Measurements from ENCODE around the gene DPH1.

DPH1 gene

DNA sequence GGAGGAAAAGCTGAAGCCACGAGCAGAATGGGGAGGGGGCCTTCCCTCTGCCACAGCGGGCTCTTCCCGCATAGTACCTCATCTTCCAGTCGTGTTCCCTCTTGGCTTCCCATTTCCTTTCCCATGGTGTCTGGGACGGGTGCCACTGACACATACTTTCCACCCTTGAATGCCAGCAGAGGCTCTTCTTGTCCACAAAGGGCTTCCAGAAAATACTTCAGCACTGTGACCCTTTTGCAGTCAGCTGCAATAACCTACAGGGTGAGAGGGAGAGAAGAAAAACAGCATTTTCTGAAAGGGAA, 55.6 kb downstream of the DPH1 start:
- no peak overlapping the region for H2AFZ ChIP-seq (ENCODE audit: low read length)
- H3F3A ChIP-seq (ENCODE audit: low read depth): no peaks in the 10 kb centered on the region
- H3K9me3 ChIP-seq (ENCODE audit: insufficient read depth, low read depth, low read length): no peaks in the 10 kb centered on the region
- TF ChIP-seq EZH2phosphoT487 (IDR thresholded peaks at IDR 0.05; ENCODE audit: borderline replicate concordance): no peak
- TF ChIP-seq, protein P1, sequence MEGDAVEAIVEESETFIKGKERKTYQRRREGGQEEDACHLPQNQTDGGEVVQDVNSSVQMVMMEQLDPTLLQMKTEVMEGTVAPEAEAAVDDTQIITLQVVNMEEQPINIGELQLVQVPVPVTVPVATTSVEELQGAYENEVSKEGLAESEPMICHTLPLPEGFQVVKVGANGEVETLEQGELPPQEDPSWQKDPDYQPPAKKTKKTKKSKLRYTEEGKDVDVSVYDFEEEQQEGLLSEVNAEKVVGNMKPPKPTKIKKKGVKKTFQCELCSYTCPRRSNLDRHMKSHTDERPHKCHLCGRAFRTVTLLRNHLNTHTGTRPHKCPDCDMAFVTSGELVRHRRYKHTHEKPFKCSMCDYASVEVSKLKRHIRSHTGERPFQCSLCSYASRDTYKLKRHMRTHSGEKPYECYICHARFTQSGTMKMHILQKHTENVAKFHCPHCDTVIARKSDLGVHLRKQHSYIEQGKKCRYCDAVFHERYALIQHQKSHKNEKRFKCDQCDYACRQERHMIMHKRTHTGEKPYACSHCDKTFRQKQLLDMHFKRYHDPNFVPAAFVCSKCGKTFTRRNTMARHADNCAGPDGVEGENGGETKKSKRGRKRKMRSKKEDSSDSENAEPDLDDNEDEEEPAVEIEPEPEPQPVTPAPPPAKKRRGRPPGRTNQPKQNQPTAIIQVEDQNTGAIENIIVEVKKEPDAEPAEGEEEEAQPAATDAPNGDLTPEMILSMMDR (conservative IDR thresholded peaks at IDR 0.05; ENCODE audit: low read length): no peak
- H3K4me2 ChIP-seq (ENCODE audit: low read depth, low read length, poor library complexity, severe bottlenecking): peak overlapping the region; percentile 10
- peak overlapping the region; percentile 3 for H3K9ac ChIP-seq (ENCODE audit: low read depth, low read length, poor library complexity, severe bottlenecking)
- H3K36me3 ChIP-seq (ENCODE audit: insufficient read depth, low read length): peaks cover 48% of the 10 kb centered on the region; the same call in 1 of the 2 replicates
- no peaks in the 10 kb centered on the region for H3K27me3 ChIP-seq (ENCODE audit: insufficient read depth, low read length, poor library complexity, severe bottlenecking)
- H3K79me2 ChIP-seq (ENCODE audit: insufficient read depth, low read length): no peaks in the 10 kb centered on the region
- peaks cover 62% of the 10 kb centered on the region for H3K4me1 ChIP-seq (ENCODE audit: insufficient read depth, low read length, poor library complexity, severe bottlenecking)
- H4K20me1 ChIP-seq (ENCODE audit: insufficient read depth, low read length, poor library complexity, severe bottlenecking): no peaks in the 10 kb centered on the region
- no peaks in the 10 kb centered on the region for H3K9me2 ChIP-seq (replicated peaks; ENCODE audit: low read depth, low read length)
- no peak overlapping the region for H3K4me3 ChIP-seq (ENCODE audit: low read length, poor library complexity, severe bottlenecking)

DNA sequence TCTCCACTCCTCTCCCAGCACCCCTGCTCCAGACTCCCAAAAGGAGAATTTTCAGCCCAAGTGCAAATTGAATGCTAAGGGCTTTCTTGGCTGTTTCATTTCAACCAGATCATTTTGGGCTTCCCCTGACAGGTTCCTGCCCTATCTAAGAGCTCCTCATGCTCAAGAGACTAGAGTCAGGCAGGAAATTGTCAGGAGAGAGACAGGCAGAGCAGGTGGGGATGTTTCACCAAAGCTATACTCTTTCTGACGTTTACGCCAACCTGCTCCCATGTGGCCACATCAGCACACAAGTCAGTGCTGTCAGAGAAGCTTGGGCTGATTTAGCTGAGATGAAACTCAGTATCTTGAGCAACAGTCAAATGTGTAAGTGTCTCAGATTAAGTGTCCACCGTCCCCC, 56.4 kb downstream of the DPH1 start:
- H3K9ac ChIP-seq (ENCODE audit: low read depth, low read length, poor library complexity, severe bottlenecking): peak overlapping the region; percentile 56

DNA sequence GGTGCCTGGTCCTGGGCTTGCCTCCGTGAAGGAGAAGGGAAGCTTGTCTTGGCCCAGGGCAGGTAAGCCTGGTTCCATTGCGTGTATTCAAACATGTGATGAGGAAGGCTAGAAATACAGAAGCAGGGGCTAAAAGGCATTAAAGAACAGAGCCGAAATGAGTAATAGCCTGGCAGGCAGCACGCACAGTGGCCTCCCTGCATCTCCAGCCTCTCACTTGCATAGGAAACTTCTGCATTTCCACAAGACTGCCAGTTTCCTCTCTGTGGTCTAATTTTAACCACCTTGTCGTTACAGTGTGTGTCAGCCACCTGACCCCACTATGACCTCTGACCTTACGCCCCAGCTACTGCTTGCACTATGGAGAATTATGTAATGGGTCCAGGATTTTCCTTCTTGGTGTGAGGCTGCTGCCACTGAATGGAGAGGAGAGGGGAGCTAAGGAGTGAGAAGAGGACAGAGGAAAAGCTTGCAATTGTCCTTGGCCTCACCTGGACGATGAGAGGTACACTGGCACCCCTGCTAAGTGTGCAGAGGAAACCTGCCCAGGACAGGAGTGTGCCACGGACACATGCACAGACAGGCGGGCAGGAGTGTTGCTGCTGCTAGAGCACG, 57.8 kb downstream of the DPH1 start:
- Histone ChIP-seq H3F3A (ENCODE audit: low read depth) (no peaks in the 10 kb centered on the region), H3K4me3 (ENCODE audit: low read length, poor library complexity, severe bottlenecking) (peak overlapping the region; percentile 32), H3K4me2 (ENCODE audit: low read depth, low read length, poor library complexity, severe bottlenecking) (peak overlapping the region; percentile 70)

More for the DNA sequence above, 56.4 kb downstream of the DPH1 start:
- no peaks in the 10 kb centered on the region for H3K9me3 ChIP-seq (ENCODE audit: insufficient read depth, low read depth, low read length)
- no peaks in the 10 kb centered on the region for H3F3A ChIP-seq (ENCODE audit: low read depth)
- no peak for TF ChIP-seq EZH2phosphoT487 (IDR thresholded peaks at IDR 0.05; ENCODE audit: borderline replicate concordance)
- TF ChIP-seq, protein P1 (conservative IDR thresholded peaks at IDR 0.05; ENCODE audit: low read length): no peak
- H3K79me2 ChIP-seq (ENCODE audit: insufficient read depth, low read length): no peaks in the 10 kb centered on the region
- H3K36me3 ChIP-seq (ENCODE audit: insufficient read depth, low read length): peaks cover 43% of the 10 kb centered on the region; the same call in 1 of the 2 replicates
- H3K4me2 ChIP-seq (ENCODE audit: low read depth, low read length, poor library complexity, severe bottlenecking): peak overlapping the region; percentile 70
- H3K27me3 ChIP-seq (ENCODE audit: insufficient read depth, low read length, poor library complexity, severe bottlenecking): no peaks in the 10 kb centered on the region
- H2AFZ ChIP-seq (ENCODE audit: low read length): no peak overlapping the region
- H3K9me2 ChIP-seq (replicated peaks; ENCODE audit: low read depth, low read length): no peaks in the 10 kb centered on the region
- no peaks in the 10 kb centered on the region for H4K20me1 ChIP-seq (ENCODE audit: insufficient read depth, low read length, poor library complexity, severe bottlenecking)
- H3K4me3 ChIP-seq (ENCODE audit: low read length, poor library complexity, severe bottlenecking): no peak overlapping the region
- H3K4me1 ChIP-seq (ENCODE audit: insufficient read depth, low read length, poor library complexity, severe bottlenecking): peaks cover 69% of the 10 kb centered on the region

More for the DNA sequence above, 57.8 kb downstream of the DPH1 start:
- Histone ChIP-seq H3K27me3 (ENCODE audit: insufficient read depth, low read length, poor library complexity, severe bottlenecking) (no peaks in the 10 kb centered on the region), H3K79me2 (ENCODE audit: insufficient read depth, low read length) (no peaks in the 10 kb centered on the region), H3K4me1 (ENCODE audit: insufficient read depth, low read length, poor library complexity, severe bottlenecking) (peaks cover 70% of the 10 kb centered on the region), H3K9me2 (replicated peaks; ENCODE audit: low read depth, low read length) (no peaks in the 10 kb centered on the region), H2AFZ (ENCODE audit: low read length) (no peak overlapping the region), H4K20me1 (ENCODE audit: insufficient read depth, low read length, poor library complexity, severe bottlenecking) (no peaks in the 10 kb centered on the region), H3K9ac (ENCODE audit: low read depth, low read length, poor library complexity, severe bottlenecking) (peak overlapping the region; percentile 56), H3K9me3 (ENCODE audit: insufficient read depth, low read depth, low read length) (no peaks in the 10 kb centered on the region), H3K36me3 (ENCODE audit: insufficient read depth, low read length) (peaks cover 36% of the 10 kb centered on the region; the same call in 1 of the 2 replicates)
- TF ChIP-seq, protein P1 (conservative IDR thresholded peaks at IDR 0.05; ENCODE audit: low read length): no peak
- TF ChIP-seq EZH2phosphoT487 (IDR thresholded peaks at IDR 0.05; ENCODE audit: borderline replicate concordance): no peak
